Aorta (tissue), 5 donors: ENCODE measurements around the gene CASP12. TPM values are rescaled to one million over a fixed set of nuclear protein-coding genes. Genes with fewer than 3 reads are reported as not detected.

ENCODE experiments used
- ATAC-seq: fragments of 200-7000 bp; cut with Tn5 transposase; one replicate; pipeline ENCODE4 v1.9.1; 2022; ENCODE audit warnings: moderate library complexity; ENCODE audit not compliant: low FRiP score
- DNase-seq, 2 donors: peaks; one replicate each; pipeline ENCODE4 v3.0.0-alpha.2; 2020
- H3K27ac ChIP-seq, 2 donors: one replicate each; pipeline ENCODE4 v1.5.1; 2013; ENCODE audit warnings: low read length in 2 of 2, mild to moderate bottlenecking in 2 of 2, moderate library complexity in 2 of 2, control low read depth in 1 of 2, inconsistent platforms in 1 of 2, low read depth in 1 of 2
- H3K27me3 ChIP-seq, 2 donors: one replicate each; pipeline ENCODE4 v1.6.1; 2013; ENCODE audit warnings: control low read depth in 1 of 2, low read length in 1 of 2, mild to moderate bottlenecking in 1 of 2, moderate library complexity in 1 of 2; ENCODE audit not compliant: insufficient read depth in 2 of 2, control insufficient read depth in 1 of 2
- H3K36me3 ChIP-seq, 2 donors: one replicate each; pipeline ENCODE4 v1.6.1; 2013; ENCODE audit warnings: control low read depth in 1 of 2, low read length in 1 of 2, mild to moderate bottlenecking in 1 of 2; ENCODE audit not compliant: insufficient read depth in 2 of 2, control insufficient read depth in 1 of 2
- H3K4me1 ChIP-seq, 2 donors: one replicate each; pipeline ENCODE4 v1.6.1; 2013; ENCODE audit warnings: low read length in 2 of 2, control low read depth in 1 of 2, mild to moderate bottlenecking in 1 of 2, moderate library complexity in 1 of 2; ENCODE audit not compliant: insufficient read depth in 2 of 2, control insufficient read depth in 1 of 2
- H3K4me3 ChIP-seq, 2 donors: one replicate each; pipeline ENCODE4 v1.5.1; 2013; ENCODE audit warnings: low read length in 2 of 2, control low read depth in 1 of 2, mild to moderate bottlenecking in 1 of 2
- H3K9me3 ChIP-seq: one replicate; pipeline ENCODE4 v1.6.1; 2013; ENCODE audit warnings: mild to moderate bottlenecking, low read length; ENCODE audit not compliant: control insufficient read depth
- WGBS, 2 donors: extraction: QIAGEN DNeasy Blood & Tissue Kit; methylation state at CpG; one replicate each; pipeline ENCODE4 v1.1.7; 2013; 5-methylcytosine and 5-hydroxymethylcytosine counted together
- intact Hi-C, 2 donors: fragments of 100-400 bp; cut with DNase I; formaldehyde crosslinking; loops; one replicate each; pipeline versions ENCODE4 v1.14.2 to v1.15.0; 2022
- polyA plus RNA-seq, 2 donors: library from polyadenylated mRNA; stranded (reverse); fragments of 200-250 nt; gene quantifications; one replicate each; pipeline ENCODE4 v1.2.3, GENCODE V29; 2013
- total RNA-seq, 2 donors: library from RNA; stranded (reverse); fragmentation: NEBNext Ultra II Directional; extraction: Animal tissue kit (Norgen Biotek cat#: 25700); gene quantifications; one replicate each; pipeline ENCODE4 v1.2.1, GENCODE V29; 2021
- donor health status: healthy with polysubstance abuse.
- donor health status: Bipolar disorder and iron deficiency.
- donor health status: DM: no; HTN: no; CAD: no.
- donor health status: DM: no; HTN: no; CAD: no.
- donor health status: DM: yes; HTN: yes; CAD: no.

The CASP12 gene
- total and polyA plus RNA-seq, 4 donors: 2.4 to 5.0 (median 3.8) TPM

DNA sequence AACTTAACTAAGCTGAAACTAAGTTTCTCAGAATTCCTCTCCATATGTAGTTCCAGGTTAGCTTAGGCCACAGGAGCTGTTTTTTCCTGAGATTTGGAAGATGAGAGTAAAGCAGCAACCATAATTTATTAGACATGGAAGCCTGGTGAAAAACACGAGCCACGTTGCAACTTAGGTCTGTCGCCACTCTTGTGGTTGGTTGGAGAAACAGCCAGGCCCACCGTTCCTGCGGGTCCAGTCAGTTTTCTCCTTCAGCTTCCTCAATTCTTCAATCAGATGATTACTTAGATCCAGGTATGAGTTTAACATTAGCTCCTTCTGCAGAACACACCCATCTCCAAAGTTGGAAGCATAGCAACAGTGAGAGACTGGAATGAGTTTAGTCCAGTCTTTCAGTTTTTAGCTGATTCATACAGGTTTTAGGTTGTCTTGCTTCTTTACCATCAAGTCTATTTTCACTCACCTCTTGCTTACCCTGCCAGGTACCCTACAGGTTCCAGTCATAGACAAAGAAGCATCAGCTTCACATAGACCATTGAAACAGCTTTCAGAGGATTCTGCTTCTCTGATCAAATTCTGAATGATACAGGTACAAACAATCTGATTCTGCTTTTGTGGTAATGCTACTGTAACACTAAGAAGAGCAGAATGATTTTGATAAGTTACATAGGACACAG is 18.6 kb downstream of the CASP12 start:
- H3K27ac ChIP-seq: no peak overlapping the region
- no peaks in the 10 kb centered on the region for H3K9me3 ChIP-seq
- no peaks in the 10 kb centered on the region for H3K27me3 ChIP-seq
- 93 to 94% methylated on average over 5 of the region's 5 CpGs for WGBS, 2 donors
- DNase-seq: no peak
- intact Hi-C loops: no loop called here
- ATAC-seq: no peak
- H3K4me1 ChIP-seq: no peaks in the 10 kb centered on the region
- H3K36me3 ChIP-seq: peaks cover 0 to 2% of the 10 kb centered on the region in 2 donors
- no peak overlapping the region for H3K4me3 ChIP-seq

DNA sequence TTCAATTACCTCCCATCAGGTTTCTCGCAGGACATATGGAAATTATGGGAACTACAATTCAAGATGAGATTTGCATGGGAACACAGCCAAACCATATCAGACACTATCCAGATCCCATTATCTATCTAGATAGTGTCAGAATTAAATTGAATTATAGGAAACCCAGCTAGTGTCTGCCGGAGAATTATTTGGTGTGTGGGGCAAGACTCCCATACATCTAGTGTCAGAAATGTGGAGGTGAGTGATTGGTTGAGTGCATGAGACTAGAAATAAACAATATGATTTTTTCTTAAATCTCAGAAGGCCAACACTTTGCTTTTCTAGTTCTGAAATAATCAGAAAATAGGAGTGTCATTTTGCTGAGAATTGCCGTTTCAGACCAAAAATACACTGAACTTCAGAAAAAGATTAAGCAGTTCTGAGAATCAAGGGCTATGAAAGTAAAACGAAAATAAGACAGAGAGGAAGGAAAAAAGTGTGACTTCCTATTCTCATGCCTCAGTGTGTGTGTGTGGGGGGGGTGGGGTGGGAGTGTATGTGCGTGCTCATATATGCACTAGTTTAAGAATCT is 21.3 kb downstream of the CASP12 start:
- peaks cover 0 to 2% of the 10 kb centered on the region in 2 donors for H3K36me3 ChIP-seq
- no peaks in the 10 kb centered on the region for H3K27me3 ChIP-seq
- DNase-seq (no peak), ATAC-seq (no peak)
- no peak overlapping the region for H3K4me3 ChIP-seq
- intact Hi-C loops: no loop called here
- H3K9me3 ChIP-seq: peaks cover 2% of the 10 kb centered on the region
- H3K4me1 ChIP-seq: no peaks in the 10 kb centered on the region
- H3K27ac ChIP-seq: no peak overlapping the region
- 22 to 32% methylated on average over 5 of the region's 5 CpGs for WGBS, 2 donors

DNA sequence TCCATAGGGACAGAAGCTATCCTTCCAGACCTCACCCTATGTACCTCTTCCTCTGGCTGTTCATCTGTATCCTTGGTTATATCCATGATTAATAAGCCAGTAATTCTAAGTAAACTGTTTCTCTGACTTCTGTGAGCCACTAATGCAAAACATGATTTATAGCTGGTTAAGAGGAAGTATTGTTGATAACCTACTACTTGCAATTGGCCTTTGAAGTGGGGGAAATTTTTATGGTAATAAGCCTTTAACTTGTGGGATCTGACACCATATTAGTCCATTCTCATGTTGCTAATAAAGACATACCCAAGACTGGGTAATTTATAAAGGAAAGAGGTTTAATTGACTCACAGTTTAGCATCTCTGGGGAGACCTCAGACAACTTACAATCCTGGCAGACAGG is 21.9 kb downstream of the CASP12 start:
- DNase-seq (no peak), ATAC-seq (no peak)
- Histone ChIP-seq H3K4me3 (no peak overlapping the region), H3K27ac (no peak overlapping the region), H3K27me3 (no peaks in the 10 kb centered on the region), H3K4me1 (no peaks in the 10 kb centered on the region), H3K9me3 (peaks cover 2% of the 10 kb centered on the region), H3K36me3 (peaks cover 0 to 2% of the 10 kb centered on the region in 2 donors)
- intact Hi-C loops: no loop called here

DNA sequence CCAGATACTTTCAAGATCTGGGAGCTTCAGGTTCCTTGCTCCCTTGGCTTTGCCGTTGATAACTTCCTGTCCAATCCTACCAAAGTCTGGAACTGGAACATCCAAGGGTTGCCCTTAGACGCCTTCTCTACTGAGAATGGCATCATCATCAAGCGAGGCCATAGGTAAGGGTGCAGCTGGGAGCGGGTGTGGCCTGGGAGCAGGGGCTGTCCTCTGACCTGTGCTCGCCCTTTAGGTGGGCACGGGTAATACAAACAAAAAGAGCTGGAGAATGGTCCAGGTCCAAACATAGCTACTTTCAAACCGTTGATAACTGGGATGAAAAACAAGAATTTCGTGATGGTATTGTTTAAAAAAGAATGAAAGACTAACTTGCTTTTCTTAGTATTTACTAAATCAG is 25.0 kb downstream of the CASP12 start:
- no peaks in the 10 kb centered on the region for H3K27me3 ChIP-seq
- DNase-seq: no peak
- H3K36me3 ChIP-seq: no peaks in the 10 kb centered on the region
- H3K27ac ChIP-seq: no peak overlapping the region
- intact Hi-C loops: no loop called here
- no peaks in the 10 kb centered on the region for H3K4me1 ChIP-seq
- H3K4me3 ChIP-seq: no peak overlapping the region
- ATAC-seq: no peak
- peaks cover 2% of the 10 kb centered on the region for H3K9me3 ChIP-seq
- WGBS, 2 donors: 72 to 73% methylated on average over 8 of the region's 8 CpGs

DNA sequence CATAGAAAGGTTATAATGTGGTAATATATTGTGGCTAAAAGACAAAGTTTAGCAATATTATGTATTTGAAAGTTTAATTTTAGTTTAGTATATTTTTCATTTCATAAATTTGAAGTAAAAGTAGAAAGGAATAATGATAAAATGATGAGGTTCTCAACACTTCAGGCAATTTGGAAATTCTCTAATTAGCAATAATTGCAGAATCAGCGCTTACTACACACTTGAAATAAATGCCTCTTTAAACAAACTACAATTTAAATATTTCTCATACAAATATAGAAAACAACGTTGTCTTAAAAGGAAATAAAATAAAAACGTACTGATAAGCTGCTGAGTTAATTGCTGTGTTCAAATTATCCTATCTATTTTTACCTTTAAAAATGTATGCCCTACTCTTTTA is 25.9 kb downstream of the CASP12 start:
- H3K9me3 ChIP-seq: peaks cover 2% of the 10 kb centered on the region
- H3K4me1 ChIP-seq: no peaks in the 10 kb centered on the region
- DNase-seq (no peak), ATAC-seq (no peak)
- H3K27me3 ChIP-seq: no peaks in the 10 kb centered on the region
- no peak overlapping the region for H3K27ac ChIP-seq
- WGBS, 2 donors: 68 to 71% methylated on average over 3 of the region's 3 CpGs
- H3K4me3 ChIP-seq: no peak overlapping the region
- intact Hi-C loops: no loop called here
- H3K36me3 ChIP-seq: no peaks in the 10 kb centered on the region

DNA sequence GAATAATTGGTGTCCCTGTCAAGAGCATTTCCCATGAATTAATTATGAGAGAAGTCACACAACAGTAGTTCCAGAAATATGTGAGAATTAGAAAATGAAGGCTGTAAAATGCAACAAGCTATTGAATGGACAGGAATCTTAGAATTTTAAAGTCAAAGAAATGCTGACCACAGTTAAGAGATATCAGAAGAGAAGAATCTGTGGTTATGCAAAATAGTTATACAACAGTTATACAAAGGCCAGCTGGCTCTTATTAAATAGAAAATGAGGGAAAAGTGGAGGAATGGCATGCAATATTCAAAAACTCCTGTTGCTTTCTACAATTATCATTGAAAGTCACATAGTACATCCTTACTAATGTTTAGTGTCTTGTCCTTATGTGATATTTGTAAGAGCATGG is 27.4 kb downstream of the CASP12 start:
- intact Hi-C loops: no loop called here
- Histone ChIP-seq H3K4me1 (no peaks in the 10 kb centered on the region), H3K9me3 (peaks cover 2% of the 10 kb centered on the region), H3K36me3 (no peaks in the 10 kb centered on the region), H3K27ac (no peak overlapping the region), H3K4me3 (no peak overlapping the region), H3K27me3 (no peaks in the 10 kb centered on the region)
- ATAC-seq: no peak
- no peak for DNase-seq

DNA sequence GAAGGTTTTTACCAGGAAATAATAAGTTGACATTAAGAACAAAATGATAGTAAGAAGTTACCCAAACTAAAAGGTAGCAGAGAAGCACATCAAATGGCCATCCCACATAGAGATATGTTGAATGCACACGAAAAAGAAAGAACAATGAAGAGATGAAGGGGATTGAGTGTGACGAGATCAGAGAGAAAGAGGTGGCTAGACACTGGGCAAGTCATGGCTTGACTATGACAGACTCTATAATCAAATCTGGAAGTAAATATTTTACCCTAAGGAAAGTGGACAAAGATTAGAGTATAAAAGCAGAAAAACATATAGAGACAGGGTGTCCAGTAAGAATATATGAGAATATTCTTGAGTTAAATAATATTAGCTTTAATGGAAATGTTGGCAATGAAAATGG is 31.4 kb downstream of the CASP12 start:
- Histone ChIP-seq H3K27ac (no peak overlapping the region), H3K4me1 (no peaks in the 10 kb centered on the region), H3K4me3 (no peak overlapping the region), H3K27me3 (no peaks in the 10 kb centered on the region), H3K36me3 (no peaks in the 10 kb centered on the region), H3K9me3 (no peaks in the 10 kb centered on the region)
- intact Hi-C loops: no loop called here
- no peak for ATAC-seq
- WGBS, 2 donors: 75 to 86% methylated on average over 2 of the region's 2 CpGs
- no peak for DNase-seq

DNA sequence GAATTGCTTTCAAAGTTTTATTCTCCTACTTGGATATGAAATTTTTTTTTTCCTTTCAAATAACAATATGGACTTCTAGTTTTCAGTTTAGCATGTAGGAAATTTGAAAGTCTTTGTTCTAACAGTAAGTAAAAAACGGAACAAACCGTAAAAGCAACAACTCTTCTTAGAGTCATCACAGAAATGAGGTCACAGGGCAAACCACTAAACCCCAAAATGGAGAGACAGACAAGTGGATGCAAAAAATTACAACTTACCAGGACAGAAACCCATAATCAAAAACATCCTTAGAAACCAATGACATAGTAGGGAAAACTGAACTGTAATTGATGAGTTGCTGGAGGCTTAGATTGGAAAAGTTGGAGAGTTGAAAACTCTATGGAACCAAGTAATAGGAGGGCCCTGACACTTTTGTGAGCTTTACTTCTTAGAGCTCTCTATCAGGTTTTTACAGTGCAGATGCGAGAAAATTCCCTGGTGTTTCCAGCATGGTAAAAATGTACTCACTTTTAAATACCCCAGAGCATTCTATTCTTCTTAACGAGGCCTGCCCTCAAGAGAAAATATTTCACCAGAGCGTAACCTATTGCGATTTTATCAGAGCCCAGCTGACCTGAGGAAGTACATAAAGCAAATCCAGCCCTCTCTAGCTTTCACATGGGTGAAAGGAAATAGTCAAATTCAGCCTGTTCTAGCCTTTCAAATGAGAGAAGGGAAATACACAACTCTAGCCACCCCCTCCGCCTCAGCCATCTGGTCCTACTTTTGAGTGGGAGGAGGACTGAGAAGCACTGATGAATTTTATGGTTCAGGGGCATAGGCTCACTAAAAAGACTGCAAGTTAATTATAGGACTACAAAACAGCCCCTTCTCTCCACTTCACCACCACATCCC is 39.1 kb downstream of the CASP12 start:
- intact Hi-C loops: no loop called here
- Histone ChIP-seq H3K27me3 (no peaks in the 10 kb centered on the region), H3K9me3 (no peaks in the 10 kb centered on the region), H3K4me1 (no peaks in the 10 kb centered on the region), H3K27ac (no peak overlapping the region), H3K36me3 (no peaks in the 10 kb centered on the region), H3K4me3 (no peak overlapping the region)
- DNase-seq: no peak
- ATAC-seq: no peak
- WGBS, 2 donors: 71 to 78% methylated on average over 7 of the region's 7 CpGs

DNA sequence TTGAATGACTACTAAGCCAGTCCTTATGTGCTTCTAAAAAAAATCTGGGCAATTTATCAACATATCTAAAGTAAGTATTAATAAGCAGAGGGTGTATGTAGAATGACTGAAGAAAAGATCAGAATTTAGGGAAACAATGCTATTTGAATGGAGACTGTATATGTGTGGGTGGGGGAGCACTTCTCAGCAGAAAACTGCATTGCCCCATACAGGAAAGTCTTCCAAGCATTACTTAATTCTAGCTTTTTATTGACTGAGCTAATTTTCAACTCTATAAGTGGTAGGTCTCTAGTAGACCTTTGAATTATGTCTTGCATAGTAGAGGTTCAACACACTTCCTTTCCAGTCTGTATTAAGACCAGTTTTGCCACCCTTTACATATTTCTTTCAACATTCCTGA is 41.7 kb downstream of the CASP12 start:
- no peaks in the 10 kb centered on the region for H3K9me3 ChIP-seq
- H3K4me3 ChIP-seq: no peak overlapping the region
- no peaks in the 10 kb centered on the region for H3K36me3 ChIP-seq
- no peaks in the 10 kb centered on the region for H3K4me1 ChIP-seq
- intact Hi-C loops: no loop called here
- no peaks in the 10 kb centered on the region for H3K27me3 ChIP-seq
- ATAC-seq (no peak), DNase-seq (no peak)
- no peak overlapping the region for H3K27ac ChIP-seq
